Mesenchymal stem cell (in vitro differentiated cells and primary cell): ENCODE measurements around the gene SLC25A38.

Source experiments
- DNase-seq: peaks from one replicate; pipeline ENCODE4 v3.0.0-alpha.2; 2013
- H2AFZ ChIP-seq: one replicate; pipeline ENCODE4 v1.6.1; 2013; ENCODE audit warnings: low read depth, mild to moderate bottlenecking, control low read depth, inconsistent platforms, low read length, moderate library complexity
- H2AK5ac ChIP-seq: 2 replicates; pipeline ENCODE4 v1.6.1; 2013; ENCODE audit warnings: low read length, moderate library complexity, mild to moderate bottlenecking, inconsistent platforms; ENCODE audit not compliant: severe bottlenecking
- H2BK120ac ChIP-seq: one replicate; pipeline ENCODE4 v1.6.1; 2013; ENCODE audit warnings: low read depth, mild to moderate bottlenecking, inconsistent platforms, low read length, moderate library complexity
- H2BK12ac ChIP-seq, 2 experiments: one replicate each; pipeline ENCODE4 v1.6.1; 2013; ENCODE audit warnings: inconsistent platforms in 2 of 2, low read length in 2 of 2, mild to moderate bottlenecking in 2 of 2, moderate library complexity in 2 of 2, control low read depth in 1 of 2
- H2BK15ac ChIP-seq: one replicate; pipeline ENCODE4 v1.6.1; 2013; ENCODE audit warnings: mild to moderate bottlenecking, low read depth, inconsistent platforms; ENCODE audit not compliant: poor library complexity, severe bottlenecking
- H2BK5ac ChIP-seq: 2 replicates; pipeline ENCODE4 v1.6.1; 2013; ENCODE audit warnings: low read depth, mild to moderate bottlenecking, low read length, control low read depth, inconsistent platforms; ENCODE audit not compliant: poor library complexity, severe bottlenecking
- H3K14ac ChIP-seq, 2 experiments: one replicate each; pipeline ENCODE4 v1.6.1; 2013; ENCODE audit warnings: inconsistent platforms in 2 of 2, low read length in 2 of 2, control low read depth in 1 of 2, mild to moderate bottlenecking in 1 of 2, moderate library complexity in 1 of 2
- H3K18ac ChIP-seq, 2 experiments: one replicate each; pipeline ENCODE4 v1.6.1; 2013; ENCODE audit warnings: inconsistent platforms in 2 of 2, low read length in 2 of 2, control low read depth in 1 of 2, low read depth in 1 of 2, mild to moderate bottlenecking in 1 of 2
- H3K23ac ChIP-seq, 2 experiments: one replicate each; pipeline ENCODE4 v1.6.1; 2013; ENCODE audit warnings: inconsistent platforms in 2 of 2, low read length in 2 of 2, mild to moderate bottlenecking in 2 of 2, moderate library complexity in 2 of 2, control low read depth in 1 of 2
- H3K27ac ChIP-seq: 2 replicates; pipeline ENCODE4 v1.5.1; 2013; ENCODE audit warnings: mild to moderate bottlenecking, moderate library complexity, low read length, control low read depth, inconsistent platforms; ENCODE audit not compliant: poor library complexity, severe bottlenecking
- H3K27me3 ChIP-seq, 2 experiments: 2 replicates each; pipeline versions ENCODE4 v1.6.1 to v1.7.0; 2013; ENCODE audit warnings: low read length in 2 of 2, mild to moderate bottlenecking in 2 of 2, moderate library complexity in 2 of 2, control low read depth in 1 of 2, inconsistent platforms in 1 of 2; ENCODE audit not compliant: control insufficient read depth in 1 of 2, insufficient read depth in 1 of 2
- H3K36me3 ChIP-seq, 2 experiments: 2 replicates each; pipeline versions ENCODE4 v1.6.1 to v1.7.0; 2013; ENCODE audit warnings: low read length in 2 of 2, control low read depth in 1 of 2, inconsistent platforms in 1 of 2, low read depth in 1 of 2, mild to moderate bottlenecking in 1 of 2; ENCODE audit not compliant: insufficient read depth in 2 of 2, control insufficient read depth in 1 of 2
- H3K4ac ChIP-seq, 2 experiments: one replicate each; pipeline ENCODE4 v1.6.1; 2013; ENCODE audit warnings: inconsistent platforms in 2 of 2, low read length in 2 of 2, mild to moderate bottlenecking in 2 of 2, moderate library complexity in 2 of 2, control low read depth in 1 of 2, low read depth in 1 of 2
- H3K4me1 ChIP-seq: 2 replicates; pipeline ENCODE4 v1.6.1; 2013; ENCODE audit warnings: low read depth, low read length, control low read depth; ENCODE audit not compliant: control insufficient read depth, insufficient read depth
- H3K4me2 ChIP-seq: 2 replicates; pipeline ENCODE4 v1.6.1; 2013; ENCODE audit warnings: low read length, mild to moderate bottlenecking, inconsistent platforms; ENCODE audit not compliant: poor library complexity, severe bottlenecking
- H3K4me3 ChIP-seq, 2 experiments: 2 replicates each; pipeline versions ENCODE4 v1.5.1 to v1.7.0; 2013; ENCODE audit warnings: low read length in 2 of 2, mild to moderate bottlenecking in 2 of 2, control low read depth in 1 of 2, low read depth in 1 of 2; ENCODE audit not compliant: insufficient read depth in 1 of 2
- H3K79me1 ChIP-seq: replicated peaks from 2 replicates; pipeline ENCODE4 v1.6.1; 2013; ENCODE audit warnings: mild to moderate bottlenecking, control low read depth, low read length, inconsistent platforms; ENCODE audit not compliant: poor library complexity, severe bottlenecking
- H3K9ac ChIP-seq: 2 replicates; pipeline ENCODE4 v1.7.0; 2013; ENCODE audit warnings: mild to moderate bottlenecking, low read length, moderate library complexity
- H3K9me3 ChIP-seq: 2 replicates; pipeline ENCODE4 v1.7.0; 2013; ENCODE audit warnings: mild to moderate bottlenecking, low read length; ENCODE audit not compliant: control insufficient read depth
- H4K8ac ChIP-seq: one replicate; pipeline ENCODE4 v1.6.1; 2013; ENCODE audit warnings: inconsistent platforms, mild to moderate bottlenecking, low read length, moderate library complexity
- H4K91ac ChIP-seq: one replicate; pipeline ENCODE4 v1.6.1; 2013; ENCODE audit warnings: mild to moderate bottlenecking, low read length, inconsistent platforms
- WGBS: methylation state at CpG from one replicate; pipeline ENCODE4 v1.1.7; 2013; ENCODE audit warnings: mixed read lengths; 5-methylcytosine and 5-hydroxymethylcytosine counted together

Gene SLC25A38

DNA sequence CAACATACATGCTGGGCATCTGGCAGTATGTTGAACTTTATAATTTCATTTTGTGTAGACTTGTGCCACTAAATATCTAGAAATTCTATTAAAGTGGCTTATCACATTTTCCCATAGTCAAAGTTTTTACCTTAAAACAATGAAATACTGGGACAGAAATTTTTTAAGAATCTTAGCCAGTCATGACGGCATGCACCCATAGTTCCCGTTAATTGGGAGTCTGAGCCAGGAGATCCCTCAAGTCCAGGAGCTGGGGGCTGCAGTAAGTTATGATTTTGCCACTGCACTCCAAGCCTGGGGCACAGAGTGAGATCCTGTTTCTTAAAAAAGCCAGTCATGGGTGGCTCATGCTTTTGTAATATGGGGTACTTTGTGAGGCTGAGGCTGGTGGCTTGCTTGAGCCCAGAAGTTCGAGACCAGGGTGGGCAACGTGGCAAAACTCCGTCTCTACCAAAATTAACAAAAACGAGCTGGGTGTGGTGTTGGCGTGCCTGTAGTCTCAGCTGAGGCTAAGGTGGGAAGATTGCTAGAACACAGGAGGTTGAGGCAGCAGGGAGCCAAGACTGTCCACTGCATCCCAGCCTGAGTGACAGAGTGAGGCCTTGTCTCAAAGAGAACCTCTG is 26.5 kb downstream of the SLC25A38 start:
- peak overlapping the region; percentile 68 for H3K9ac ChIP-seq
- H2BK120ac ChIP-seq = no peak overlapping the region
- no peaks in the 10 kb centered on the region for H3K27me3 ChIP-seq
- peaks cover 50 to 70% of the 10 kb centered on the region in 2 experiments for H3K36me3 ChIP-seq
- no peak overlapping the region for H2BK15ac ChIP-seq
- H2AFZ ChIP-seq = no peak overlapping the region
- H4K91ac ChIP-seq = no peak overlapping the region
- no peak overlapping the region for H3K18ac ChIP-seq
- H2BK12ac ChIP-seq = no peak overlapping the region
- H3K9me3 ChIP-seq = no peaks in the 10 kb centered on the region
- H2BK5ac ChIP-seq = no peak overlapping the region
- no peak overlapping the region for H2AK5ac ChIP-seq
- no peak overlapping the region for H4K8ac ChIP-seq
- peak overlapping the region; percentile 37 for H3K27ac ChIP-seq
- peaks cover 15% of the 10 kb centered on the region for H3K79me1 ChIP-seq
- WGBS = 94% methylated on average over 7 of the region's 7 CpGs
- no peak overlapping the region for H3K14ac ChIP-seq
- peak overlapping the region in 1 of 2 experiments; percentile 15 for H3K4me3 ChIP-seq
- no peak overlapping the region for H3K4ac ChIP-seq
- H3K4me1 ChIP-seq = peaks cover 13% of the 10 kb centered on the region
- no peak for DNase-seq
- H3K23ac ChIP-seq = no peak overlapping the region
- peak overlapping the region; percentile 49 for H3K4me2 ChIP-seq

DNA sequence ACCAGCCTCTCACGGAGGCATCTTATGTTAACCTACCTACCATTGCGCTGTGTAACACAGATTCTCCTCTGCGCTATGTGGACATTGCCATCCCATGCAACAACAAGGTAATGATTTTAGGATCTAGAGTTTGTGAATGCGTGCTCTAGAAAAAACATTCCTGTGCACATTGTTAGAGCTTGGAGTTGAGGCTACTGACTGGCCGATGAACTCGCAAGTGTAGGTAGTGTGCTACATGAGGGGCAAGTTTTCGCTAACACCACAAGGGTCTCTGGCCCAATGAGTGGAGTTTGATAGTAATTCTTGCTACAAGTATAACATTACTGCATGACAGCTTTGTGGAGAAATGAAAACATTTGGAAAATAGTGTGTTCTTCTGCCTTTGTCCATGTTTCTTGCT is 27.7 kb downstream of the SLC25A38 start:
- Histone ChIP-seq H3K4ac (no peak overlapping the region), H2AK5ac (no peak overlapping the region), H3K4me3 (no peak overlapping the region), H3K14ac (no peak overlapping the region), H3K18ac (no peak overlapping the region), H3K4me2 (no peak overlapping the region), H3K36me3 (peaks cover 52 to 74% of the 10 kb centered on the region in 2 experiments), H2BK120ac (no peak overlapping the region), H3K9ac (no peak overlapping the region), H2BK5ac (no peak overlapping the region), H4K91ac (no peak overlapping the region), H2BK15ac (no peak overlapping the region), H3K27me3 (no peaks in the 10 kb centered on the region), H3K9me3 (no peaks in the 10 kb centered on the region), H3K79me1 (peaks cover 11% of the 10 kb centered on the region), H2AFZ (no peak overlapping the region), H3K23ac (no peak overlapping the region), H4K8ac (no peak overlapping the region), H2BK12ac (no peak overlapping the region), H3K27ac (no peak overlapping the region), H3K4me1 (peaks cover 11% of the 10 kb centered on the region)
- DNase-seq = no peak
- WGBS = over 99% methylated on average over 6 of the region's 7 CpGs

DNA sequence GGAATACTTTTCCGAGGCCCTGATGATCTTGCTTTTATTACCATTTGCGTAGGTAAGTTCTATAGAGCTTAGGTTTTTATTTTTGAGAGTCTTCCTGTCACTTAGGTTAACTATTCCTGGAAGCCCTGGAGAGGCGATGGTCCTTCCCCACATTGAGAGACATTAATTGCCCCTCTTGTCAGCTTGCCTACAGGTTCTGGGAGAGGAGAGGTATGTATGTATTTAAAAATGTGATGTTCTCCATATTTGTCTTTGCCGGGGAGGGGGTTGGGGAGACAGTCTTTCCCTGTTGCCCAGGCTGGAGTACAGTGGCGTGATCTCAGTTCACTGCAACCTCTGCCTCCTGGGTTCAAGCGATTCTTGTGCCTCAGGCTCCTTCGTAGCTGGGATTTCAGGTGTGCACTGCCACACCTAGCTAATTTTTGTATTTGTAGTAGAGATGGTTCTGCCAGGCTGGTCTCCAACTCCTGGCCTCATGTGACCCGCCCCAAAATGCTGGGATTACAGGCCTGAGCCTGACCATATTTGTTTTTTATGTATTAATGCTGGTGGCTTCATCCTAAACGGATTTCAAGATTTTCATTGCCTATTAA is 29.6 kb downstream of the SLC25A38 start:
- H3K14ac ChIP-seq = no peak overlapping the region
- no peak overlapping the region for H2BK5ac ChIP-seq
- H2BK12ac ChIP-seq = no peak overlapping the region
- H4K91ac ChIP-seq = no peak overlapping the region
- WGBS = 96% methylated on average over 9 of the region's 9 CpGs
- H3K4me3 ChIP-seq = no peak overlapping the region
- H2AFZ ChIP-seq = no peak overlapping the region
- no peak overlapping the region for H2BK15ac ChIP-seq
- H3K36me3 ChIP-seq = peaks cover 54 to 72% of the 10 kb centered on the region in 2 experiments
- H3K9ac ChIP-seq = peak overlapping the region; percentile 9
- H3K4me1 ChIP-seq = peaks cover 15% of the 10 kb centered on the region
- no peaks in the 10 kb centered on the region for H3K9me3 ChIP-seq
- no peak overlapping the region for H2AK5ac ChIP-seq
- H3K79me1 ChIP-seq = peaks cover 11% of the 10 kb centered on the region
- no peak overlapping the region for H3K4me2 ChIP-seq
- H3K4ac ChIP-seq = no peak overlapping the region
- no peak for DNase-seq
- H3K27me3 ChIP-seq = no peaks in the 10 kb centered on the region
- H3K18ac ChIP-seq = no peak overlapping the region
- no peak overlapping the region for H3K23ac ChIP-seq
- H3K27ac ChIP-seq = no peak overlapping the region
- no peak overlapping the region for H2BK120ac ChIP-seq
- peak overlapping the region; percentile 28 for H4K8ac ChIP-seq

DNA sequence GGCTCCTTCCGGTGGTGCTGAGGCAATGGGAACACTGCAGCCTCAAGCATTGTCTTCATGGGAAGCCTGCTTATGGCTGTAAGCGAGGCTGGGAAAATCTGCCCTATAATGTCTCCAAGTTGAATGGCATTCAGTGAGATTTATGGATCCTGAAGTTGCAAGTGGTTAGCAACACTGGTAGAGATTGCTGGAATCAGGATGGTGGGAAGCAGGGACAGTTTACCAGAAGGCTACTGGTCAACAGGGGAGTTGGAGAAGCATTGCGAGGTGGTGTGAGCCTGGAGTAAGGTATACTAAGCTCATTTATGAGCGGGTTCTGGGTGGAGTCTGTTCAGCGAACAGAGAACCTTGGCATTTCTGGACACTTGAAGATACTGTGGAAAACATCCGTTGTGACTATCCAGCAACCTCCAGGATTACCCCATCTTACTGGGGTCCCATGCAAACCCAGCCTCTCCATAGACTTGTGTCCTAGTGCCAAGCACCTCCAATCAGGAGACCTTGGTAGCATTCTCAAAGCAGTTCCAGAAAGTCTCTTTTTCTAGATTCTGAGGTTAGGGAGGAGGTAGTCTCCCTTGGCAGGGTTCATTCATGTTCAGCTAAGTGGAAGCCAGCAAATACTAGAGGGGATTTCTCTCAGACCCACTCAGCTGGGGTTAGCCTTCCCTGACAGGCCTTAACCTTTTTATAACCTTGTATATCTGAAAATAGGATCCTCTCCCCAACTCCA is 30.7 kb downstream of the SLC25A38 start:
- no peak for DNase-seq
- H2BK15ac ChIP-seq = peak overlapping the region; percentile 30
- peak overlapping the region; percentile 9 for H3K9ac ChIP-seq
- 90% methylated on average over 6 of the region's 6 CpGs for WGBS
- H3K4me3 ChIP-seq = no peak overlapping the region
- peaks cover 11% of the 10 kb centered on the region for H3K79me1 ChIP-seq
- no peak overlapping the region for H3K18ac ChIP-seq
- no peaks in the 10 kb centered on the region for H3K9me3 ChIP-seq
- H2BK5ac ChIP-seq = no peak overlapping the region
- no peak overlapping the region for H3K4ac ChIP-seq
- H4K91ac ChIP-seq = no peak overlapping the region
- no peak overlapping the region for H3K14ac ChIP-seq
- no peak overlapping the region for H3K4me2 ChIP-seq
- peaks cover 48 to 62% of the 10 kb centered on the region in 2 experiments for H3K36me3 ChIP-seq
- H3K27ac ChIP-seq = no peak overlapping the region
- no peak overlapping the region for H2AFZ ChIP-seq
- H2AK5ac ChIP-seq = no peak overlapping the region
- H3K4me1 ChIP-seq = peaks cover 10% of the 10 kb centered on the region
- H2BK120ac ChIP-seq = no peak overlapping the region
- no peaks in the 10 kb centered on the region for H3K27me3 ChIP-seq
- H4K8ac ChIP-seq = no peak overlapping the region
- no peak overlapping the region for H3K23ac ChIP-seq
- H2BK12ac ChIP-seq = no peak overlapping the region
